Endothelial cell of umbilical vein (primary cell): Measurements from ENCODE around the gene CLCNKA. TPM values are rescaled to one million over a fixed set of nuclear protein-coding genes. Genes with fewer than 3 reads are reported as not detected.

Experiments
- BruUV-seq: library from RNA; stranded (reverse); fragments of 400-500 nt; replicated peaks from 2 replicates; lab custom pipeline; 2021; lab: Mats Ljungman, UMichigan
- CTCF ChIA-PET: fragments of 300-600, 350-600 bp; sonication (Branson Sonifier 250); formaldehyde crosslinking; loops from one replicate; lab custom pipeline; 2021; ENCODE audit warnings: antibody characterized with exemption, inconsistent platforms; lab: Charles Lee
- POLR2A ChIA-PET: fragments of 300-600, 350-600 bp; sonication (Branson Sonifier 250); formaldehyde crosslinking; loops from one replicate; lab custom pipeline; 2021; ENCODE audit warnings: antibody characterized with exemption, inconsistent platforms; lab: Charles Lee
- DNase-seq: peaks from one replicate; pipeline ENCODE4 v3.0.0-alpha.2; 2011; ENCODE audit warnings: low read depth, low spot score
- FAIRE-seq: peaks from 2 replicates; lab custom pipeline; 2011; peaks lifted over from hg19 to GRCh38; lab: Jason Lieb, UNC
- H2AFZ ChIP-seq: 2 replicates; pipeline ENCODE4 v1.6.0; 2012; ENCODE audit warnings: low read depth, low read length, control low read depth, inconsistent platforms
- H3K27ac ChIP-seq: 2 replicates; pipeline ENCODE4 v1.5.1; 2011; ENCODE audit warnings: low read depth, mild to moderate bottlenecking, control low read depth, low read length, moderate library complexity; ENCODE audit not compliant: insufficient read depth
- H3K27me3 ChIP-seq, 2 experiments: 2 replicates each; pipeline versions ENCODE4 v1.6.0 to v1.6.1; 2011; ENCODE audit warnings: low read length in 2 of 2, mixed read lengths in 1 of 2; ENCODE audit not compliant: control insufficient read depth in 2 of 2, insufficient read depth in 2 of 2
- H3K36me3 ChIP-seq, 2 experiments: 2 replicates in 1 of 2; 3 replicates in 1 of 2; pipeline ENCODE4 v1.5.1; 2011; ENCODE audit warnings: low read length in 2 of 2, mild to moderate bottlenecking in 1 of 2, moderate library complexity in 1 of 2; ENCODE audit not compliant: control insufficient read depth in 2 of 2, insufficient read depth in 2 of 2; ENCODE audit errors: extremely low read depth in 1 of 2
- H3K4me1 ChIP-seq: 3 replicates; pipeline ENCODE4 v1.5.1; 2011; ENCODE audit warnings: mild to moderate bottlenecking, low read length; ENCODE audit not compliant: control insufficient read depth, insufficient read depth; ENCODE audit errors: extremely low read depth
- H3K4me2 ChIP-seq: 2 replicates; pipeline ENCODE4 v1.6.1; 2011; ENCODE audit warnings: low read length, control low read depth, mixed read lengths; ENCODE audit not compliant: insufficient read depth
- H3K4me3 ChIP-seq, 3 experiments: fragments of 200-600 bp in 1 of 3; sonication (generic), shearing (Covaris generic) in 1 of 3; replicated peaks in 1 of 3; 2 replicates each; pipeline ENCODE4 v1.5.1; 2011 to 2016; ENCODE audit warnings: control low read depth in 3 of 3, low read length in 3 of 3, mild to moderate bottlenecking in 2 of 3, inconsistent platforms in 1 of 3, low read depth in 1 of 3, moderate library complexity in 1 of 3; ENCODE audit not compliant: insufficient read depth in 1 of 3
- H3K79me2 ChIP-seq: 2 replicates; pipeline ENCODE4 v1.6.0; 2012; ENCODE audit warnings: low read length, inconsistent platforms; ENCODE audit not compliant: control insufficient read depth, insufficient read depth
- H3K9ac ChIP-seq: replicated peaks from 2 replicates; pipeline ENCODE3; 2011; ENCODE audit warnings: low read length, control low read depth; ENCODE audit not compliant: insufficient read depth; ENCODE audit errors: extremely low read depth
- H3K9me1 ChIP-seq: replicated peaks from 3 replicates; pipeline ENCODE4 v1.6.0; 2011; ENCODE audit warnings: mild to moderate bottlenecking, low read length; ENCODE audit not compliant: control insufficient read depth, insufficient read depth; ENCODE audit errors: extremely low read depth
- H3K9me3 ChIP-seq: replicated peaks from 2 replicates; pipeline ENCODE4 v1.5.1; 2012; ENCODE audit warnings: low read length, inconsistent platforms; ENCODE audit not compliant: control insufficient read depth, insufficient read depth
- H4K20me1 ChIP-seq: replicated peaks from 2 replicates; pipeline ENCODE3; 2011; ENCODE audit warnings: mild to moderate bottlenecking, low read length; ENCODE audit not compliant: control insufficient read depth, insufficient read depth; ENCODE audit errors: extremely low read depth
- CTCF ChIP-seq, 2 donors: IDR thresholded peaks; 1 replicate in 1 of 2; 2 replicates in 1 of 2; pipeline ENCODE4 v1.5.1; 2011; ENCODE audit warnings: low read length in 2 of 2, mild to moderate bottlenecking in 2 of 2, moderate library complexity in 2 of 2, control low read depth in 1 of 2, inconsistent platforms in 1 of 2, low read depth in 1 of 2; ENCODE audit not compliant: insufficient read depth in 1 of 2; ENCODE audit errors: extremely low read depth in 1 of 2
- EZH2 ChIP-seq: IDR thresholded peaks from 2 replicates; pipeline ENCODE4 v1.6.1; 2012; ENCODE audit warnings: borderline replicate concordance, low read depth, mild to moderate bottlenecking, moderate library complexity, low read length, inconsistent platforms; ENCODE audit not compliant: severe bottlenecking
- FOS ChIP-seq: IDR thresholded peaks from 2 replicates; pipeline ENCODE4 v1.6.1; 2011; ENCODE audit warnings: mild to moderate bottlenecking, low read length, moderate library complexity, borderline replicate concordance; ENCODE audit not compliant: insufficient read depth
- GATA2 ChIP-seq: IDR thresholded peaks from 2 replicates; pipeline ENCODE4 v1.7.0; 2011; ENCODE audit warnings: low read depth, mild to moderate bottlenecking, moderate library complexity, mixed read lengths, low read length; ENCODE audit not compliant: insufficient read length, insufficient read depth
- JUN ChIP-seq: IDR thresholded peaks from 2 replicates; pipeline ENCODE4 v1.6.1; 2011; ENCODE audit warnings: borderline replicate concordance, low read depth; ENCODE audit not compliant: insufficient read length, insufficient read depth
- MYC ChIP-seq: IDR thresholded peaks from one replicate; pipeline ENCODE4 v1.6.1; 2011; ENCODE audit warnings: mild to moderate bottlenecking, low read depth, low read length
- POLR2A ChIP-seq: IDR thresholded peaks from 2 replicates; pipeline ENCODE4 v1.6.1; 2012; ENCODE audit warnings: low read depth, mild to moderate bottlenecking, control low read depth, low read length
- POLR2AphosphoS5 ChIP-seq: IDR thresholded peaks from 2 replicates; pipeline ENCODE4 v1.6.1; 2012; ENCODE audit warnings: low read depth, mild to moderate bottlenecking, control low read depth, low read length, moderate library complexity; ENCODE audit not compliant: insufficient read depth
- dilution Hi-C: fragments of 300-500 bp; cut with MboI; formaldehyde crosslinking; loops from one replicate; pipeline ENCODE4 v1.15.0; 2019; ENCODE audit warnings: low sequenced_read_pairs; ENCODE audit not compliant: extremely low pct_ligation_motif_present
- intact Hi-C: fragments of 100-400 bp; cut with micrococcal nuclease; formaldehyde crosslinking; loops from one replicate; pipeline ENCODE4 v1.10.0; 2022
- polyA plus RNA-seq, 4 experiments: library from polyadenylated mRNA; depleted of rRNA in 3 of 4; stranded (reverse) in 3 of 4; unstranded in 1 of 4; fragments of >200 nt; gene quantifications; 2 replicates each; pipeline versions ENCODE4 v1.2.1 to v1.2.3, GENCODE V29; 2011 to 2012; ENCODE audit warnings: missing spikeins in 1 of 4
- total RNA-seq: library from RNA; stranded (reverse); gene quantifications from 2 replicates; pipeline ENCODE4 v1.2.3, GENCODE V29; 2021
- TF ChIP-seq, protein P1 (sequence below): IDR thresholded peaks from 2 replicates; pipeline ENCODE4 v1.6.1; 2011; ENCODE audit not compliant: insufficient read depth, insufficient read length

CLCNKA gene
- total and polyA plus RNA-seq, 2 donors (not counting 3 experiments of a cell fraction or from before 2014, with no cell fraction given), result not detected

DNA sequence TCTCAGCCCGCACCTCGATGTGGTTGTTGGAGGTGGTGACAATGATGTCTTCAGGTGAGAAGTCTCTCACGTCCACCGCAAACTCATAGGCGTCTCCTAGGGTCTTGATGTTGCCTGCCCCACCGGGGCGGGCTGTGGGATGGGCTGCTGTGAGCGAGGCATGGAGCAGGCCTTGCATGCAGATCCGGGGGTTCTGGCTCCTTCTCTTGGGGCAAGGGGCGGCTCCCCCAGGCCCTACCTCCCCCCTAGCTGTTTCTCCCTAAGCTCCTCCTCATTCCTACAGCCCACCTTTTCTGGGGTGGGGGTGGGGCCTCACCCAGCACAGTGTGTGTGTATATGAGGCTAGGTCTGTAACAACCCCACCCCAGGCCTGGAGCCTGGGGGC is 4.8 kb upstream of the CLCNKA start:
- BruUV-seq, result no TSS peak
- TF ChIP-seq MYC (no peak), POLR2A (no peak), EZH2 (no peak), FOS (no peak), POLR2AphosphoS5 (no peak), CTCF (IDR thresholded peaks at IDR 0.05; ENCODE audit: extremely low read depth in 1 of 2, insufficient read depth in 1 of 2, low read depth in 1 of 2, low read length in 2 of 2) (no peak), GATA2 (no peak), JUN (no peak)
- TF ChIP-seq, protein P1, sequence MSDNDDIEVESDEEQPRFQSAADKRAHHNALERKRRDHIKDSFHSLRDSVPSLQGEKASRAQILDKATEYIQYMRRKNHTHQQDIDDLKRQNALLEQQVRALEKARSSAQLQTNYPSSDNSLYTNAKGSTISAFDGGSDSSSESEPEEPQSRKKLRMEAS, result no peak
- no peak for FAIRE-seq

More for the DNA sequence above, 4.8 kb upstream of the CLCNKA start:
- Histone ChIP-seq H2AFZ (no peak overlapping the region), H3K79me2 (no peaks in the 10 kb centered on the region), H3K4me1 (peaks cover 4% of the 10 kb centered on the region), H3K4me3 (no peak overlapping the region), H3K27me3 (no peaks in the 10 kb centered on the region), H3K4me2 (no peak overlapping the region), H3K9me3 (no peaks in the 10 kb centered on the region), H3K9me1 (no peaks in the 10 kb centered on the region), H3K27ac (no peak overlapping the region), H3K9ac (no peak overlapping the region), H3K36me3 (no peaks in the 10 kb centered on the region), H4K20me1 (no peaks in the 10 kb centered on the region)
- dilution Hi-C loops (no loop called here), intact Hi-C loops (no loop called here)
- no peak for DNase-seq
- POLR2A ChIA-PET, result no interaction called here
- CTCF ChIA-PET, result no interaction called here
